Dermis microvascular lymphatic vessel endothelial cell (primary cell): Measurements from ENCODE around the gene RNF182. TPM values are rescaled to one million over a fixed set of nuclear protein-coding genes. Genes with fewer than 3 reads are reported as not detected.
"Not testable (repeated sequence)": the region's sequence is repeated elsewhere in the genome, so short reads cannot be mapped to it uniquely, and the experiment has no call there.

Source experiments
- DNase-seq, 2 donors: peaks; one replicate each; pipeline versions ENCODE4 v3.0.0 to v3.0.0-alpha.2; 2010; ENCODE audit warnings: low read depth in 2 of 2
- total RNA-seq: library from RNA; depleted of rRNA; stranded (reverse); fragments of >200 nt; gene quantifications from 2 replicates; pipeline ENCODE4 v1.2.1, GENCODE V29; 2014

Gene RNF182
- total RNA-seq, 1 donor from 2014 or later = 1.2 TPM

DNA sequence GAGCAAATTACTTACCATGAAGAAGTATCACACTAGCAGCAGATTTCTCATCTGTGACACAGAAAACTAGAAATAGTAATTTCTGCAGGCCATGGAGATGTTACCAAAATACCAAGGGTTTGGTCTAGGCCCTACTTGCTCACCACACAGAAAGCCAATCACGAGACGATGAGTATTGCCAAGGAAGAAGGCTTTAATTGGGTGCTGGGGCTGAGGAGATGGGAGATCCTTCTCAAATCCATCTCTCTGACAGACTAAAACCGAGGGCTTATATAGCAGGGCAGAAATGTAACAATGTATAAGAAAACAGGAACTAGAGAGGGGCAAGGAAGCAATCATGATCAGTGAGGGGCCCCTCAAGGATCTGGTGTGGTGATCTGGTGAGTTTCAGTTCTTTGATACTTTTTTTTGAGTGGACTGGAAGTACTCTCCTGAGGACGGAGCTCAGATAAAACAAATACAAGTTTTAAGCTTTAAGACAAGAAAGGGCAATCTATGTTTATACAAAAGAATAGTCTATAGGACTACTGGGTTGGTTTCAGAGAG, 40.9 kb downstream of the RNF182 start:
- no peak for DNase-seq

DNA sequence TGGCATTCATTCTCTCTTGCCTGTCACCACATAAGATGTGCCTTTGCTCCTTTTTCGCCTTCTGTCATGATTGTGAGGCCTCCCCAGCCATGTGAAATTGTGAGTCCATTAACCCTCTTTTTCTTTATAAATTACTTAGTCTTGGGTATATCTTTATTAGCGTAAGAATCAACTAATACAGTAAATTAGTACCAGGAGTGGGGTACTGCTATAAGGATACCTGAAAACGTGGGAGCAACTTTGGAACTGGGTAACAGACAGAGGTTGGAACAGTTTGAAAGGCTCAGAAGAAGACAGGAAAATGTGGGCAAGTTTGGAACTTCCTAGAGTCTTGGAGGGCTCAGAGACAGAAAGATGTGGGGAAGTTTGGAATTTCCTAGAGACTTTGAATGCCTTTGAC, 46.6 kb downstream of the RNF182 start:
- no peak for DNase-seq

DNA sequence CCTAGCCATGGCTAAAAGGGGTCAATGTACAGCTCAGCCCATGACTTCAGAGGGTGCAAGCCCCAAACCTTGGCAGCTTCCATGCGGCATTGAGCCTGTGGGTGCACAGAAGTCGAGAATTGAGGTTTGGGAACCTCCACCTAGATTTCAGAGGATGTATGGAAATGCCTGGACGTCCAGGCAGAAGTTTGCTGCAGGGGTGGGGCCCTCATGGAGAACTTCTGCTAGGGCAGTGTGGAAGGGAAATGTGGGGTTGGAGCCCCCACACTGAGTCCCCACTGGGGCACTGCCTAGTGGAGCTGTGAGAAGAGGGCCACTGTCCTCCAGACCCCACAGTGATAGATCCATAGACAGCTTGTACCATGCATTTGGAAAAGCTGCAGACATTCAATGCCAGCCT, 47.9 kb downstream of the RNF182 start:
- not testable (repeated sequence) for DNase-seq

DNA sequence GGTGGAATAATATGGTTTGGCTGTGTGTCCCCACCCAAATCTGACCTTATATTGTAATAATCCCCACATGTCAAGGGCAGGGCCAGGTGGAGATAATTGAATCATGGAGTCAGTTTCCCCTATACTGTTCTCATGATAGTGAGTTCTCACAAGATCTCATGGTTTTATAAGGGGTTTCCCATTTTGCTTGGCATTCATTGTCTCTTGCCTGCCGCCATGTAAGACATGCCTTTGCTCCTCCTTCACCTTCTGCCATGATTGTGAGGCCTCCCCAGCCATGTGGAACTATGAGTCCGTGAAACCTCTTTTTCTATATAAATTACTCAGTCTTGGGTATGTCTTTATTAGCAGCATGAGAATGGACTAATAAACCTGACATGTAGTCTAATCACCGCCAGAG, 48.7 kb downstream of the RNF182 start:
- not testable (repeated sequence) for DNase-seq

DNA sequence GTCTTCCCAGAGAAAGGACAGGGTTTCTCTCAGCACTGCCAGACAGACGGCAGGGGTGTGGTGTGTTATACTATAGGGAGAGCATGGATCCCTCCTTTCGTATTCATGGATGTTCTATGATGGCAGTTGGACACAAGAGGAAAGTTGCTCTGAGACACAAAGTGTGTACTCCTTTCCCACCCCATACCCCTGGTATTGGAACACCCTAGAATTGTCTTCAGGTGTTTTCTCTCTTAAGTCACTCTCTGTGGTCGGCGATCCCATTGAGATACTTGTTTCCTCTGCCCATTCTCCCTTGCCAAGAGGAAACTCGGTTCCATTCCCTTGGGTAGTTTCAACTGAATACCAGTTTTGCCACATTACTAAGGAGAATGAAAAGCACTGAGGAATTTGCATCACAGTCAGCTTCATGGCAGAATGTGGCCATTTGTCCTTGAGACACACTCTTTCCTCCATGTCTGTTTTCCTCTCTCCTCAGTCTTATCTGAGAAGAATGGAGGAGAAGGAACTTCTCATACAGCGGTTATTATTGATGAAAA, 53.4 kb downstream of the RNF182 start:
- no peak for DNase-seq

DNA sequence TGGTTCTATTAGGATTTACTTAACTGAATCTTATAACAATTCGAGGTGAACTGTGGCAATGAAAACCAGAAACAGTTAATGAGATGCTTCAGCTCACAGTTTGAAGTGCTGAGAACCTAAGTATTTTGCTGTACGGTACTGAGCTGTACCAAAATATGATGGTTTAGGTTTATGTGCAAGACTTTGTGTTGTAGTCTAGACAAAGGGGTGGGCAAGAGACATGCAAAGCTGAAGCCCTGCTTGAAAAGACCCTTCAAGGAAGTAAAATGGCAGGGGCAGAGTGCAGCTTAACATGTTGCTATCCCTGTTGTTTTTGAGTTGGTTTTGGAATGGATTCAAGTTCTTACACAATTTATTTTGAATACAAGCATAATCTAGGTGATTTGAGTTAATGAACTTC, 54.0 kb downstream of the RNF182 start:
- no peak for DNase-seq

DNA sequence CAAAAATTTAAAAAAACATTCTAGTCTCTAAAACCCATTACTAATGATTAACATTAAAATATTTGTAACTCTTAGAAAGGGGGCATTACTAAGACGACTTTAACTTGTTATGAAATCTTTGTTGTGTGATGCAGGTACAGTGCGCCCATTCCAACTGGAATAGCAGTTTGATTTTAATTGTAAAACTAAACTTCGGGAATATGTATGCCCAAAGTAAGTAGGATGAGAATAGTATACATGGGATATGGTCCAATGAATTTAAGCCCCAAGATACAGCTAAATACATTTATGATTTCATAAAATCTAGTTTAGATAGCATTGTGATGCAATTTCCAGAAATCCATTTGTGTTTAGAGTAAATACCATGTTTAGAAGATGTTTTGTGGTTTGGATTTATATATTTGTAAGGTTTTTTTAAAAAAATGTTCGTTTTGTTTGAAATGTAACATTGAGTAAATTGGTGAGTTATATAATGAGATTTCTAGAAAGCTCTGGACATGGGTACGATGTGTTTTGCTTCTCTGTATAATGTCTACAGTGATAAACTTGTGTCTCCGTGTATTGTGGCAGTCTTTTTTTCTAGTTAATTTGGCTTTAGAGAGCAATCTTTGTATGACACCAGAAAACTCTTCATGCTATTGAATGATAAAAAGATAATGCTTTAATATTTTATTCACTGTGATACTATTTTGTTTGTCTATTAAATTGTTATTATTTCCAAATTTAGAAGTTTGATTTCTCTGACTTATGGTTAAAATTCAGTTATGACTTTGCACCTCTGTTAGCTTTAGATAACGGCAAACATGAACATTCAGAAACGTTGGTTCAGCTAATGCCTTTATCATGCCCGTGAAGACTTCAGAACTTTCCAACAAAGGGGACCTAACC, 54.8 kb downstream of the RNF182 start:
- no peak for DNase-seq

DNA sequence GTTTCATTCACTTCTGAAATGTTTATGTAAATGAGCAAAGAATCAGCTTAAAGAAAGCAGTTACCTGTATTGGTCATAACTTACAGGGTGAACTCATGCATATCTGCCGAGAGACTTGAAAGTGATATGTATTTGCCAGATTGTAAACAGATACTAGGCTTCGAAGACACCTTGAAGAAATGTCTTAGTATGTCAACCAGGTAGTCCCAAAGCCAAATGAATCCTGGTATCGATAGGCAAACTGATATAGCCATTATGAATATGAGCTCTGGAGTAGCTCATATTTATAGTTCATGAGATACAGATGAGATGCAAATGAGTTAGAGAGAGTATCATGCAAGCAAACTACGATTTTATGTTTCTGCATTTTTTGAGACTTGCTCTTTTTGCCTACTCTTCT, 55.8 kb downstream of the RNF182 start:
- no peak for DNase-seq

DNA sequence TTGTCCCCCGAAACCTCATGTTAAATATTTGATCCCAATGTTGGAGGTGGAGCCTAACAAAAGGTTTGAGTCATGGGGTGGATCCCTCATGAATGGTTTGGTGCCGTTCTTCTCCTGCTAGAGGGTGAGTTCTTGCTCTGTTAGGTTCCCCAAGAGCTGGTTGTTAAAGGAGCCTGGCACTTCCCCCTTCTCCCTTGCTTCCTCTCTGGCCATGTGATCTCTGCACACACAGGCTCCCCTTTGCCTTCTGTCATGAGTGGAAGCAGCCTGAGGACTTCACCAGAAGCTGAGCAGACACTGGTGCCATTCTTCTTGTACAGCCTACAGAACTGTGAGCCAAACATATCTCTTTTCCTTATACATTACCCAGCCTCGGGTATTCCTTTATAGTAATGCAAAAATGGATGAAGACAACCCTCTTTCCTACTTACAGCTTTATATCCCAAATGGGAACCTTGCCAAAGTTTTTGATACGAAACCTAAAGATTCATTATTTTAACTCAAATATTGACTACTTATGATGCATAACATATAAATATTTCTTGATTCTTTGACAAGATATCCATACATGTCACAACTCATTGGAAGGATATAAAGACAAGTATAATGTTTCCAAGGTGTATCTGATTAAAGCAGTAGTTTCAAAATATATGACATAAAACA, 61.0 kb downstream of the RNF182 start:
- DNase-seq = no peak

DNA sequence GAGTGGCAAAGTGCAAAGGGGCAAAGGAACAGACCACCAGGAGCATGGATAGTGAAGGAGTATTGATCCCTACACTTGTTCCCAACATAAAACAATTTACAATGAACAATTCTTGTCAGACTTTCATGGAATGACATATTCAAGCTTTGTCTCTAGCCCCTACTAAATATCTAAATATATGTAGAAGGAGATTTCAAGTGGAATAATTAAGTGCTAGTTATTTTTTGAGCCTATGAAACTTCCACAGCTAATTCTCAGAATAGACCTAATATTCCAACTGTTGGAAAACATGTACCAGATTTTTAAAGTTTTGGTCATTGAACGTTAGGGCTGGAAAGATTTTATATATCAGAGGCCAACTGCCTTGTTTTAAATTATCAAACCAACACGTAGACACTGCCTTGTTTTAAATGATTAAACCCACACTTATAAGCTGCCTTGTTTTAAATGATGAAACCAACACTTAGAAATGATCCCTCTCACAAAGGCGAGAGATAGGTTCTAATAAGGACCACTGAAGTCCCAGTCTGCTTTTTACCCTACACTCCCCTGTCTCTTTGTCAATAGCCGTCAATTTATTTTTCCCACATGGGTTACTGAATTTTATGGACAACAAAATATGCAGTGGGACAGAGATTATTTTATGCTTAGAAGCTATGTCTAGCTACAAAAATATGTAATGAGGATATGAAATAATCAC, 62.1 kb downstream of the RNF182 start:
- no peak for DNase-seq

DNA sequence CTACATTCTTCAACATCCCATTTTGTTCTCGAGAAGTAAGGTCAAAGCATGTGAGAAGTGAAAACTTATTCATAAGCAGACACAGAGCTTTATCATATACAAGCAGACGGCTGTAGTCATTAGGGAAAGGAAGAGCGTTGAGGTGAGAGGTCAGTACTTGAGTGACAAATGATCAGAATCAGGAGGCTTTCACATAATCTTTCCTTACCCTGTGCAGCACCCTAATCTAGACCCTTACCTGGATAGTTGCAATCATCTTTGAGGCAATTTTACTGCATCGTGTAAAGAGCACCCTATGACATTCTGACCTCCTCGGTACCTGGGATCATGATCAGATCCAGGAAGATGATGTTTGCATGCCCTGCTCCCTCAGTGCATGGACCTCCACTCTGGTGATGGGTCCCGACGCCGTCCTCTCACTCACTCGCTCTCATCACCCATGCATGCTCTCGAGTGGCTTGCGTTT, 62.7 kb downstream of the RNF182 start:
- DNase-seq = no peak

DNA sequence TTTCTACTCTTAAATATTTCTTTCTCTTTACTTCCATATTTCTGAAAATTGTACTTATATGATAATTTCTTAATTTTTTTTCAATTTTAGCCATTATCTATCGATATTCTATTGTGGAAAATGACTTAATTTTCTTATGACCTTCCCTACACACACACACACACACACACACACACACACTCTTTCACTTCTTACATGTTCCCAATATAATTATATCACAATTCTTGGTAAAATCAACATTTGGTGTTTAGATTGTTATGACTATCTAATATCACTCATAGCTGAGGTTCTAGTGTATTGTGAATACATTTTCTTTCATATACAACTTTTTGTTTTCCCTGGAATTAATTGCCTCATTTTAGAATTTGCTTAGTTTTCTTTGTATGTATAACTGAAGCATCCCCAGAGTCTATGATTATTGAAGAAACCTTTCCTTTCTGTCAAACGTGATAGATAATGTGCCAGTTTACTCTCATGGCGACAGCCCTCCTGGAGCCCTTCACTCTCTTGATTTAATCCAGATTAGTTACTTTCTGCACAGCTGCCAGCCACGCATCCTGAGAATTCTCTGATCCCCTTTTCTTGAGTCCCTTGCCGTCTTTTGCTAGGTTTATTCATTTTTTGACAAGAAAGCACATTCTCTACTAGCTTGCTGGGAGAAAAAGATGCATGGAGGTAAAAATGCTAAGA, 63.4 kb downstream of the RNF182 start:
- DNase-seq = no peak

DNA sequence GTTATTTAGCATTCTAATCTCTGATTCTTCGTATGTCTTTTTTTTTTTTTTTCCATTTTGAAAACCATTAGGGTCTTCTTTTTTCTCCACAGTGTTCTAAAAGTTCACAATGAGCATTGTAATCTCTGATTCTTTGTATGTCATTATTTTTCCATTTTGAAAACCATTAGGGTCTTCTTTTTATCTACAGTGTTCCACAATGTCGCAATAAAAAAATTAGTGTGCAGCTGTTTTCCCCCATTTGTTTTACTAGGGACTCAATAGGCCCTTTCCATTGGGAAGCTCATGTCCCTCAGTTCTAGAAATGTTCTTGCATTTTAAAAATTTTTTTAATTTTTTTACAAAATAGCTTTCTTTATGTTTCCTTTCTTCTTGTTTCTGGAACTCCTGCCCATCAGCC, 64.2 kb downstream of the RNF182 start:
- peak in 1 of 2 donors; percentile 14 for DNase-seq

DNA sequence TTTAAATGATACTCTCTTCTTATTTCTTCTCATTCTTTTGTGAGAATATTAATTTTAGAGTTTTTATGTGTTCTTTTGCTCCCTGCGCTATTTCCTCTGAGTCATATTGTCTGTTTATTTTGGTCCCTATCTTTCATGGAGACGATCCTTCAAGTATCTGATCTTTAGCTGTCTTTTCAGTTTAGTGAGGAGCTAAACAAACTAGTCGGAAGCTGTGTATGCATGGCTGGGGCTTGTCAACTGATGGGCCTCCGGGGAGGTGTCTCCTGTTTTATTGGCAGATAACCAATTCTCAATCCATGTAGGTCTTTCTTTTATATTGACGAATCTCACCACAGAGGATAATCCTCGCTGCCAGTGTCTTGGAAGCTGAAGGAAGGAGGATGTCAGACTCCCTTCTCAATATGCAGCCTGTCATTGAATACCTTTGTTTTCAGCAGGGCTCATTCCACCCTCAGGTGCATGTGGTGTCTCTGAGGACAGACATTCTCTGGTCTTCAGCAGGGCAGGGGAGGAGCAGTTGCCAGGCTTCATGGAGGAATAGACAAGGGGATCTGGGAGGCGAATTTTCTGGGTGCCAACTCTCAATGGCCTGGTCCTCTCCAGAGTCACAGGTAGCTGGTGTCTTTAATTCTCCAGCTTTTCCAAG, 64.9 kb downstream of the RNF182 start:
- peak in 1 of 2 donors; percentile 45 for DNase-seq

DNA sequence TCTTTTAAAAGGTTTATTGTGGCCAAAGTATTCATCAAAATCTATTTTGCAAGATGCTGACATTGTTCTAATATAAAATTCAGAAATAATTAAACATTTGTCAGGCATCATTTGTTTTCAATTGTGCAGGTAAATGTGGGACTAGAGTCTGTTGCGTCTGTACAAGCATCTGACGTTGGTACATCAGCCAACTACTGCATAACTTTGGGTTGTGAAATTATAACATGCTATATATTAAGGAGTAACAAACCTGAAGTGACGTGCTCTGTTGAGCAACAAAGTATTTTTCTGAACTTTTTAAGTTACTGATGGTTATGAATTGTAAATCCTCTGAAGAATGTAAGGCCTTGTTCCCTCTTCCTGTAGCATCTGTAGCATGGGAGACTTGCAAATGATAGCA, 66.0 kb downstream of the RNF182 start:
- no peak for DNase-seq

DNA sequence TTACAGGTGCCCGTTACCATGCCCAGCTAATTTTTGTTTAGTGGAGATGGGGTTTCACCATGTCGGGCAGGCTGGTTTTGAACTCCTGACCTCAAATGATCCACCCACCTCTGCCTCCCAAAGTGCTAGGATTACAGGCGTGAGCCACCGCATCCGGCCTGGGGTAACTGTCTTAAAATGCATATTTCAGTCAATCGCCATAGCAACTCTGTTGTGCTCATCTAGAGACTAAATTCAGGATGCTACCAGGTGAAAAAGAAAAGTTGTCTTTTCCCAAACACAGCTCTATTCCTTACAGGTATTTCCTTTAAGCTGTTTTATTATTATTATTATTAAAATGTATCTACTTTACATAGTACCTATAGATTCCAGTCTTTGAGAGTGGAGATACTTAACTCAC, 66.6 kb downstream of the RNF182 start:
- DNase-seq = no peak

DNA sequence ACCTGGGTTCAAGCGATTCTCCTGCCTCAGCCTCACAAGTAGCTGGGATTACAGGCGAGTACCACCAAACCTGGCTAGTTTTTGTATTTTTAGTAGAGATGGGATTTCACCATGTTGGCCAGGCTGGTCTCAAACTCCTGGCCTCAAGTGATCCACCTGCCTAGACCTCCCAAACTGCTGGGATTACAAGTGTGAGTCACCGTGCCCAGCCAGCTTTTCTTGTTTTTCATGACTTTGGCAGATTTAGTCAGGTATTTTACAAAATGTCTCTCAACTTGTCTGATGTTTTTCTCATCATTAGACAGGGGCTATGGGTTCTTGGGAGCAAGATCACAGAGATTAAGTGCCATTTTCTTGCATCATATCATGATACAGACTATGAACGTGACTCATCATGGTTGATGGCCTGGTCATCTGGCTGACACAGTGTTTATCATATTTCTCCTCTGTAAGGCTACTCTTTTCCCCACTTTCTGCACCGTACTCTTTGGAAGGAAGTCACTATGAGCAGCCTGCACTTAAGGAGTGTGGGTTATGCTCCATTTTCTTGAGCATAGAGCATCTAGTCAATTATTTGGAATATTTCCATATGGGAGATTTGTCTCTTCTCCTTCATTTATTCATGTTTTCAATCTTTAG, 67.8 kb downstream of the RNF182 start:
- DNase-seq = peak in 1 of 2 donors; percentile 50

DNA sequence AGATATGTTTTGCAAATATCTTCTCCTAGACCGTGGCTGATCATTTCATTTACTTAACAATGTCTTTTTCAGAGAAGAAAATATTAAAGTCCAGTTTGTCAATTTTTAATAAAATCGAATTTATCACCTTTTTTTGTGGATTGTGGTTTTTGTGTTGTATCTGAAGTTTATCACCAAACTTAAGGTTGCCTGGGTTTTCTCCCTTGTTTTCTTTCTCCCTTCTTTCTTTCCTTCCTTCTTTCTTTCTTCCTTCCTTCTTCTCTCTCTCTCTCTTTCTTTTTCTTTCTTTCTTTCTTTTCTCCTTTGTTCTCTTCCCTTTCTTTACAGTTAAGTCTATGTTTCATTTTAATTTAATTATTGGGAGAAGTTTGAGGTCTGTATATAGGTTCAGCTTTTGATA, 68.7 kb downstream of the RNF182 start:
- DNase-seq = no peak

DNA sequence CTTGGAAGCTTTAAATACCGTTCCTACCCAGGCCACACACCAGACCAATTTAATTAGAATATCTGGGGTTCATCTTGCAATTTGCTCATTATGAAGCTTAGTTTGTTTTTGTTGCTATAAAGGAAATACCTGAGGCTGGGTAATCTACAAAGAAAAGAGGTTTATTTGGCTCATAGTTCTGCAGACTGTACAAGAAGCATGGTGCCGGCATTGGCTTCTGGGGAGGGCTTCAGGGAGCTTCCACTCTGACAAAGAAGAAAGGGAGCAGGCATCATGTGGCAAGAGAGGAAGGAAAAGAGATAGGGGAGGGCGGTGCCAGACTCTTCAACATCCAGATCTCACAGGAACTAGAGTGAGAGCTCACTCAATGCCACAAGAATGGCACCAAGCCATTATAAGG, 73.6 kb downstream of the RNF182 start:
- no peak for DNase-seq

DNA sequence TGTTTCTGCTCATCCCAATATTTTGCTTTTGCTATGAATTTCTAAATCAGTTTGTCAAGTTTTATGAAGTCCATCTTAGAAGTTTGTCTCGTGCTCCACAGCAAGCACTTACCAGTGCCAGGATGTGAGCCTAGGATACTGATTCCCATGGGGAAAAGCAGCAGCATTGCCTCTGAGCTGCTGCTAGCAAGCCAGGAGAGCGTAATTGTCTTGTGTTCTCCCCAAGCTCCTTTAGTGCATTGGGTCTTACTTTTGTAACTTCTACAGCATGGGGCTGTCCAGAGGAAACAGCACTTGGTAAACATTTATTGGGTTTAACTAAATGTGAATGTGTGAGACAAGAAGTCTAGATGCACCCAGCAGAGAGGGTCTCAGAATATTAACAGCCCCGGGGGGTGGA, 76.1 kb downstream of the RNF182 start:
- DNase-seq = no peak
